Measurements from ENCODE around the gene RAB40C.

Gene RAB40C, protein sequence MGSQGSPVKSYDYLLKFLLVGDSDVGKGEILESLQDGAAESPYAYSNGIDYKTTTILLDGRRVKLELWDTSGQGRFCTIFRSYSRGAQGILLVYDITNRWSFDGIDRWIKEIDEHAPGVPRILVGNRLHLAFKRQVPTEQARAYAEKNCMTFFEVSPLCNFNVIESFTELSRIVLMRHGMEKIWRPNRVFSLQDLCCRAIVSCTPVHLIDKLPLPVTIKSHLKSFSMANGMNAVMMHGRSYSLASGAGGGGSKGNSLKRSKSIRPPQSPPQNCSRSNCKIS

DNA sequence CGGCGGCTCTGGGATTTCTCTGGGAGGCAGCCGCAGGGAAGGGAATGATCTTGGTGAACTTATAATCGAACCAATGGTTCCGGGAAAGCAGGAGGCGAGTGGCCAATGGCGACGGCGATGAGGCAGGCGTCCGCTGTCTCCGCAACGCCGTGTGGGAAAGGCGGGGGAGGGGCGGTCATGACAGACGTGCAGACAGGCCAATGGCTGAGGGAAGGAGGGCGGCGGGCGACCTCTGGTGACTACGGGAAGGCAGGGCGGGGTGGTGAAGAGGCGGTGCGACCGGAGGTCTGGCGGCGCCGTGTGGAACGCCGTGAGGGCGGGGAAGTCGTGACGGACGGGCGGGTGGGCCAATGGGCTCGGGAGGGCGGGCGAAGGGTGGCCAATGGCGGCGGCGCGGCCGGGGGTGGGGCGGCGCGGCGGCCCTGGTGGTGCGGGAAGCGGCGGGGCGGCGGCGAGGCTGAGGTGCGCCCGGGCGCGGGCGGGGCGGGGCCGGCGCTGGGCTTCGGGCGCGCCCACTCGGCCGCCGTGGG is at the start of gene RAB40C:
RAB40C (plus strand) TSS at position 409 of the 530 bp plus-strand sequence. CDS start 226 bp downstream, outside the sequence.
- ATAC-seq (ENCODE audit: low read depth) (peak; percentile 72), DNase-seq (ENCODE audit: low spot score) (peak; percentile 100)
- Histone ChIP-seq H3K36me3 (ENCODE audit: low read depth) (no peaks in the 10 kb centered on the region), H3K27ac (ENCODE audit: poor library complexity, severe bottlenecking) (peak within 1 kb of the TSS; percentile 87), H3K27me3 (ENCODE audit: insufficient read depth, poor library complexity, severe bottlenecking) (no peaks in the 10 kb centered on the region), H3K9me3 (ENCODE audit: severe bottlenecking) (no peaks in the 10 kb centered on the region), H3K4me1 (ENCODE audit: insufficient read depth, poor library complexity, severe bottlenecking) (peaks cover 26% of the 10 kb centered on the region), H3K4me3 (ENCODE audit: severe bottlenecking) (peak within 1 kb of the TSS; percentile 57)
- TF ChIP-seq, protein P1, sequence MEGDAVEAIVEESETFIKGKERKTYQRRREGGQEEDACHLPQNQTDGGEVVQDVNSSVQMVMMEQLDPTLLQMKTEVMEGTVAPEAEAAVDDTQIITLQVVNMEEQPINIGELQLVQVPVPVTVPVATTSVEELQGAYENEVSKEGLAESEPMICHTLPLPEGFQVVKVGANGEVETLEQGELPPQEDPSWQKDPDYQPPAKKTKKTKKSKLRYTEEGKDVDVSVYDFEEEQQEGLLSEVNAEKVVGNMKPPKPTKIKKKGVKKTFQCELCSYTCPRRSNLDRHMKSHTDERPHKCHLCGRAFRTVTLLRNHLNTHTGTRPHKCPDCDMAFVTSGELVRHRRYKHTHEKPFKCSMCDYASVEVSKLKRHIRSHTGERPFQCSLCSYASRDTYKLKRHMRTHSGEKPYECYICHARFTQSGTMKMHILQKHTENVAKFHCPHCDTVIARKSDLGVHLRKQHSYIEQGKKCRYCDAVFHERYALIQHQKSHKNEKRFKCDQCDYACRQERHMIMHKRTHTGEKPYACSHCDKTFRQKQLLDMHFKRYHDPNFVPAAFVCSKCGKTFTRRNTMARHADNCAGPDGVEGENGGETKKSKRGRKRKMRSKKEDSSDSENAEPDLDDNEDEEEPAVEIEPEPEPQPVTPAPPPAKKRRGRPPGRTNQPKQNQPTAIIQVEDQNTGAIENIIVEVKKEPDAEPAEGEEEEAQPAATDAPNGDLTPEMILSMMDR (IDR thresholded peaks at IDR 0.05; ENCODE audit: poor library complexity, severe bottlenecking): no peak

DNA sequence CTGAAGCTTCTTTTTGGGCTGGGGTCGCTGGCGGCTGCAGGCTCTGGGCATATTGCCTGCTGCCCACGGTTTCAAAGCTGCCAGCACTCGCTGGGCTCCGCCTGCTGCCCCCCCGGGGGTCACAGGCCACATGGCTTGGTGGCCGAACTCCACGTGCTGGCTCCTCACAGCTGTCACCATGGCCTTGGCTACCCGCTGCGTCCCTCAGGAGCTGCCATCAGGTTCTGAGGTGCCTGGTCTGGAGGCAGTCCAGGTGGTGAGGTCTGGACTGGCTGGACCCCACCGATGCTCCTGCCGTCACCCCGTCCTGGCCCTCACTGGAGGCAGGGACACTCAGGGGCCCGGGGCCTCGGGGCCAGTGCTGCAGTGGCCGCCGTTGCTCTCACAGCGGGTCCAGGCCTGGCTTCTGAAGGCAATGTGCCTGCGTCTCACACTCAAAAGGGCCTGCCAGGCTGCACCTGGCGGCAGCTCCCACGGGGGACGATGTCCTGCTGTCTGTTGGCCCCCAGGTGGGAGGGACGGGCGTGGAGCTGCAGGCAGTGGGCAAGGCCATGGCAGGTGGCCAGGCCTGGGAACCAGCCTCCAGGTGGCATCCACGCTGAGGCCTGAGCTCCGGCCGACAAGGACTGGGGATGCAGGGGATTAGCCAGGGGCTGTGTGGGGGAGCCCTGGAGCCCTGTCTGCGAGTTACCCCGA is 49.1 kb upstream of the RAB40C start:
- DNase-seq (ENCODE audit: low spot score) (no peak), ATAC-seq (ENCODE audit: low read depth) (no peak)
- Histone ChIP-seq H3K4me1 (ENCODE audit: insufficient read depth, poor library complexity, severe bottlenecking) (no peaks in the 10 kb centered on the region), H3K36me3 (ENCODE audit: low read depth) (peaks cover 29% of the 10 kb centered on the region), H3K4me3 (ENCODE audit: severe bottlenecking) (no peak overlapping the region), H3K27ac (ENCODE audit: poor library complexity, severe bottlenecking) (no peak overlapping the region), H3K27me3 (ENCODE audit: insufficient read depth, poor library complexity, severe bottlenecking) (no peaks in the 10 kb centered on the region), H3K9me3 (ENCODE audit: severe bottlenecking) (no peaks in the 10 kb centered on the region)
- TF ChIP-seq, protein P1 (IDR thresholded peaks at IDR 0.05; ENCODE audit: poor library complexity, severe bottlenecking): no peak

DNA sequence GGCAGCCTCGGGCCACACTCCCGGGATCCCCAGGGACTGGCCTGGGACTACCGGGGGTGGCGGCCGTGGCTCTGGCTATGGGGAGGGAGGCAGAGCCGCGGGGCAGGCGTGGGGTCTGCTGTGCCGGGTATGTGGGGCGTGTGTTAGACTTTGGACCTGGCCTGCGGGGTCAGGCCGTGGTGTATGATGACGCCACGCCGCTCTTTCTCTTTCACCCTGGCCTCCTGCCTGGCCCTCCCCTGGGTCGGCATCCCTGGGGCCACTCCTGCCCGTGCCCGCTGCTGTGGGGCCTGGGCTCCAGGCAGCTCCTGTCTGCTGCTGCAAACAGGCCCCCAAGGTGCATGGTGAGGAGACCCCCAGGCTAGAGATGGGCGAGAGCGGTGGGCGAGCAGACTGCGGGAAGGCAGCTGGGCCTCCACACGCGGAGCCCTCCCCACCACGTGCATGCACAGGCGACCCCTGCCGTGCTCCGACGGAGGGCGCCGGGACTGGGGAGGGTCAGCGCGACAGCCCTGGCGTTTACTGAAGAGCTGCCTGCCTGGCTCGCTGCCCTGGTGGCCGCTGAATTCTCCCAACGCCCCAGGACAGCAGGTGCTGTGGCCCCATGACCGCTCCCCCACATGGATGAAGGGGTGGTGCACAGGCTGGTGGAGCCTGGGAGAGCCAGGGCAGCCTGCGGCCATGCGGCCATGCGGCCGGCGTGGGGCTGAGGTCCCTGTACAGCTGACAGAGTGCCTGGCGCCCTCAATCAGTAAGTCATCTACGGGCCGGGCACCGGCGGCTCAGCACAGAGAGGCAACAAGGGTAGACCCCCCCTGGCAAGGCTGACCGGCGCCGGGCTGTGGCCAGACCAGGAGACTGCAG is 46.3 kb upstream of the RAB40C start:
- H3K4me1 ChIP-seq (ENCODE audit: insufficient read depth, poor library complexity, severe bottlenecking): no peaks in the 10 kb centered on the region
- peaks cover 18% of the 10 kb centered on the region for H3K36me3 ChIP-seq (ENCODE audit: low read depth)
- H3K9me3 ChIP-seq (ENCODE audit: severe bottlenecking): no peaks in the 10 kb centered on the region
- H3K27ac ChIP-seq (ENCODE audit: poor library complexity, severe bottlenecking): no peak overlapping the region
- DNase-seq (ENCODE audit: low spot score) (no peak), ATAC-seq (ENCODE audit: low read depth) (no peak)
- TF ChIP-seq, protein P1 (IDR thresholded peaks at IDR 0.05; ENCODE audit: poor library complexity, severe bottlenecking): no peak
- H3K4me3 ChIP-seq (ENCODE audit: severe bottlenecking): no peak overlapping the region
- H3K27me3 ChIP-seq (ENCODE audit: insufficient read depth, poor library complexity, severe bottlenecking): no peaks in the 10 kb centered on the region

DNA sequence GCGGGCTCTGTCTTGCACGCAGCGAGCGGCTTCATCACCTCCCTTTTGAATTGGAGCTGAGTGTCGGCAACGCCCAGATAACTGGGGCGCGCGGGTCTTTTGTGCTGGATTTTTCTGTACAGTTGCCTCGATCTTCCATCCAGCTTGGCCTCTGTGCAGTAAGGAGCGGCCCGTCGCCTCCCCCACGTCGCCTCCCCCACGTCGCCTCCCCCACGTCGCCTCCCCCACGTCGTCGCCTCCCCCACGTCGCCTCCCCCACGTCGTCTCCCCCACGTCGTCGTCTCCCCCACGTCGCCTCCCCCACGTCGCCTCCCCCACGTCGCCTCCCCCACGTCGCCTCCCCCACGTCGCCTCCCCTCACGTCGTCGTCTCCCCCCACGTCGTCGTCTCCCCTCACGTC is 45.3 kb upstream of the RAB40C start:
- H3K27me3 ChIP-seq (ENCODE audit: insufficient read depth, poor library complexity, severe bottlenecking): no peaks in the 10 kb centered on the region
- H3K9me3 ChIP-seq (ENCODE audit: severe bottlenecking): no peaks in the 10 kb centered on the region
- H3K36me3 ChIP-seq (ENCODE audit: low read depth): peaks cover 18% of the 10 kb centered on the region
- no peak for DNase-seq (ENCODE audit: low spot score)
- no peak overlapping the region for H3K4me3 ChIP-seq (ENCODE audit: severe bottlenecking)
- H3K27ac ChIP-seq (ENCODE audit: poor library complexity, severe bottlenecking): no peak overlapping the region
- no peak for ATAC-seq (ENCODE audit: low read depth)
- TF ChIP-seq, protein P1 (IDR thresholded peaks at IDR 0.05; ENCODE audit: poor library complexity, severe bottlenecking): no peak
- H3K4me1 ChIP-seq (ENCODE audit: insufficient read depth, poor library complexity, severe bottlenecking): no peaks in the 10 kb centered on the region

Data from RWPE2 (cell line).